Stimulated activated CD8-positive, alpha-beta memory T cell treated with anti-CD3 and anti-CD28 coated beads, Interleukin-2, amount 100 ng/mL, for 48 hours (primary cell): ENCODE results near the gene XPO6.
A peak's percentile ranks its signal among the peaks of the same experiment; 100 is the strongest.
"Not testable (repeated sequence)": the region's sequence is repeated elsewhere in the genome, so short reads cannot be mapped to it uniquely, and the experiment has no call there.

ENCODE experiments used
- DNase-seq, 2 donors: peaks; one replicate each; pipeline ENCODE4 v3.0.0-alpha.2; 2020; ENCODE audit warnings: low read depth in 2 of 2

Gene XPO6, protein sequence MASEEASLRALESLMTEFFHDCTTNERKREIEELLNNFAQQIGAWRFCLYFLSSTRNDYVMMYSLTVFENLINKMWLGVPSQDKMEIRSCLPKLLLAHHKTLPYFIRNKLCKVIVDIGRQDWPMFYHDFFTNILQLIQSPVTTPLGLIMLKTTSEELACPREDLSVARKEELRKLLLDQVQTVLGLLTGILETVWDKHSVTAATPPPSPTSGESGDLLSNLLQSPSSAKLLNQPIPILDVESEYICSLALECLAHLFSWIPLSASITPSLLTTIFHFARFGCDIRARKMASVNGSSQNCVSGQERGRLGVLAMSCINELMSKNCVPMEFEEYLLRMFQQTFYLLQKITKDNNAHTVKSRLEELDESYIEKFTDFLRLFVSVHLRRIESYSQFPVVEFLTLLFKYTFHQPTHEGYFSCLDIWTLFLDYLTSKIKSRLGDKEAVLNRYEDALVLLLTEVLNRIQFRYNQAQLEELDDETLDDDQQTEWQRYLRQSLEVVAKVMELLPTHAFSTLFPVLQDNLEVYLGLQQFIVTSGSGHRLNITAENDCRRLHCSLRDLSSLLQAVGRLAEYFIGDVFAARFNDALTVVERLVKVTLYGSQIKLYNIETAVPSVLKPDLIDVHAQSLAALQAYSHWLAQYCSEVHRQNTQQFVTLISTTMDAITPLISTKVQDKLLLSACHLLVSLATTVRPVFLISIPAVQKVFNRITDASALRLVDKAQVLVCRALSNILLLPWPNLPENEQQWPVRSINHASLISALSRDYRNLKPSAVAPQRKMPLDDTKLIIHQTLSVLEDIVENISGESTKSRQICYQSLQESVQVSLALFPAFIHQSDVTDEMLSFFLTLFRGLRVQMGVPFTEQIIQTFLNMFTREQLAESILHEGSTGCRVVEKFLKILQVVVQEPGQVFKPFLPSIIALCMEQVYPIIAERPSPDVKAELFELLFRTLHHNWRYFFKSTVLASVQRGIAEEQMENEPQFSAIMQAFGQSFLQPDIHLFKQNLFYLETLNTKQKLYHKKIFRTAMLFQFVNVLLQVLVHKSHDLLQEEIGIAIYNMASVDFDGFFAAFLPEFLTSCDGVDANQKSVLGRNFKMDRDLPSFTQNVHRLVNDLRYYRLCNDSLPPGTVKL

DNA sequence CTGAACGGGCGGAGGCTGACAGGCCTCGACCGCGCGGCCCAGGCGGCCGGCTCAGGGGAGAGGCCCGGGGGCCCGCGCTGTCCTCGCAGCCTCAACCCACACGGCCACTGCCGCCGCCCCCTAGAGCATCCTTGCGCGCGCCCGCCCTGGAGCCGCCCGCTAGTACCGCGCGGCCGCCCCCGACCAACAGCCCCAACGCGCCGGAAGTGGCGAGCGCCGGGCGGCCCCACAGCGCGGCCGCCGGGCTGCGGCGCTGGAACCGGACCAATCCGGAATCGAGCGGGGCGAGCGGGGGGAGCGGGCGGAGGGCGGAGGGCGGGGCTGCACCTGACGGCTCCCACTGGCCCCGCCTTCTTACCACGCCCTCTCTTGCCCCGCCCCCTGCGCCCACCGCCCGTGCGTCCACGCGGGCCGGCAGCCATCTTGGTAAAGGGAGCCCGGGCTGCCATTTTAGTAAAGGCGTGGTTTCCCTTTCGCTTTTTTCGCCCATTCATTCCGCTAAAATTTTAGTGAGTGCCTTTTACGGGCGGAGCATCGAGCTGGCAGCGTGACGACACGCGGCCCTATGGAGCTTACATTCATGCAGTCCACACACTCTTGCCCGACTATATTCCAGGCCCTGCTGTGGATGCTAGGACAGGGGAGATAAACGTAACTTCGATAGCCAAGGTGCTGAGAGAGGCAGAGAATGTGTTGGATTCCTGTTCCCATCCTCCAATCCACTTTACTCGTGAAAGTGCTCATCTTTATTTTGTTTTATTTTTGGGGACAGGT, at the start of gene XPO6:
Gene XPO6, minus strand, starts transcription at position 208 of the 774 bp plus-strand sequence. CDS start 597 bp downstream, outside the sequence.
- peak; percentile 98 to 99 for DNase-seq

DNA sequence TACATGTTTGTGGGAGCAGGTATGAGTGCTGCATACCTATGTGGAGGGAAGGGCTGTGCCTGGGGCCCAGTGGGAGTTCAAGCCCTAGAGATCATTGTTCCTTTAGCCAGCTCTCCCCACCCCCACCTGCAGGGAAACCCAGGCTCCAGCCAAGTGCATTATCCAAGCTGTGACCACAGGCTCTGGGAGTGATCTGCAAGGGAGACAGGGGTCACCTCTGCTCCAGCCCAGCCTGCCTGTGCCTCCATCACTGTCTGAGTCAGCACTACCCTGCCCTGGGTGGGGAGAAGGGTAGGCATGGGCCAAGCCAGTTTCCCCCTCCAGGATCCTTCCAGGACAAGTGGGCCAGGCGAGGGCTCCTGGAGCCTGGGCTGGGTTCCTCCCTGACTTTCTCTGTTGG, 48.4 kb upstream of the XPO6 start:
- no peak for DNase-seq

DNA sequence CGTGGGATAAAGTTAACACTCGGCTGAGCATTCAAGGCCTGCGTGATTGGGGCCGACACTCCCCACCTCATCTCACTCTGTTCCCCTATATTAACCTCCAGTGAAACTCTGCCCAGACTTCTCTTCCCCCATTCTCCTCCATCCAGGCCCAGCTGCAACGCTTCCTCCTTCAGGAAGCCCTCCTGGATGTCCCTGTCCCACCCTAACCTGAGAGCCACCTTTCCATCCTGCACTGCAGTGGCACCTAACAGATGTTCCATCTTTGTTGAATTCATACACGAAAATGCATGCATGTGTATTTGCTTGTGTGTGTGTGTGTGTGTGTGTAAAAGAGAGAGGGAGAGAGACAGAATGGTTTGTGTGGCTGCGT, 48.0 kb upstream of the XPO6 start:
- no peak for DNase-seq

DNA sequence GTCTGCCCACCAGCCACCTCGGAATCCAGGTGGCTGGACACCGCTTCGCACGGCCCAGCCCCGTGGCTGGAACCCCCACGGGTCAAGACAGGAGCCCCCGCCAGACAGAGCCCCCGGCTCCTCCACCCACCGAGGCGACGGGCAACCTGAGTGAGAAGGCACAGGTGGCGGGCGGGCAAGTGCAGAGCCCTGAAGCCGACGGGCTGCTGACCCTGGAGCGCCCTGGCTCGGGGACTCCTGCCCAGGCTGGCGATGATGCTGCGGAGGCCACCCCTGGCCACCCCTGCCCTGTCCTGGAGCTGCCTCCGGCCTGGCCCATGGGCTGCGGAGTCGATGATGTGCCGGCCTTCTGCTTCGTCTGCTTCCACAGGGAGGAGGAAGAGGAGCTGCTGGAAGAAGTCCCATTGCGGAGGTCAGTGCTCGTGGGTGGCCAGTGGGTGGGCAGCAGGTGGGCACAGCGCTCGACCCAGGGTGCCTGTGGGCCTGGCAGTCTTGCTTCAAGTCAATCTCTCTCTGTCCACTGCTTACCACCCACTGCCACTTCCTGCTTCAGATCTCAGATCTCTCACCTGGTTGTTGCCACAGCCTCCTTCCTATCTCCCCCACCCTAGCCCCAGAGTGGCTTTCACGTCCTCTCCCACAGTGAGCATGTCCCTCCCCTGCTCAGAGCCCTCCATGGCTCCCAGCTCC, 47.5 kb upstream of the XPO6 start:
- no peak for DNase-seq

DNA sequence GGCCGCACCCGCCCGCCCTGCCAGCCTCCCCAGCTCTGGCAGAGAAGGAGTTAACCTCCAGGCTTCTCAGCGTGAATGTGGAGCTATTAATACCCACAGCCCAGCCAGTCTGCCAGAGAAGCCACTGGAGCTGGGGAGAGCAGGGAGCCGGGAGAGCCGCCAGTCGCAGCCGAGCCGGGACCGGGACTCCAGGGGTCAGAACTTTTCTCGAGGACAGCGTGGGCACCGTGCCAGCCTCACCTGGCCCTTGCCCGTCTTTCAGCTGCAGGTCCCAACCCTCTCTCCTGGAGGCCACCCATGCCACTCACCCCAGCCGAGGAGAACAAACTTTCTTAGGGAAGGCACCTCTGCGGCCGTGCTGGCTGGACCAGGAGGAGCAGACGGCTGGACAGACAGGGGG, 46.8 kb upstream of the XPO6 start:
- no peak for DNase-seq

DNA sequence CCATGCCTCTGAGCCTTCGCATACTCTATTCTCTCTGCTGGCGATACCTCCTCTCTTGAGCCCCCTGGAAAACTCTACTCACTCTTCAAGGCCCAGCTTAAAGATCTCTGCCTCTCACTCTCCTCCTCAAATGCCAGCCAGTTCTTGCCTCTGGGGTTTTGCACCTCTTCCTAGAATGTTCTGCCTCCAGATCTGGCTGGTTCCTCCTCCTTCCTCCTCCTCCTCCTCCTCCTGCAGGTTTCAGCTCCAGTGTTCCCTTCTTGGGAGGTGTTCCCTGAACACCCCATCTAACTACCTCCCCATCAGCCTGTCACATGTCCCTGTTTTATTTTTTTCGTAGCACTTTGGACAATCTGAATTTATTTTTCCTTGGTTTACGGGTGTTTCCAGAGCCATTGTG, 45.5 kb upstream of the XPO6 start:
- DNase-seq, result no peak

DNA sequence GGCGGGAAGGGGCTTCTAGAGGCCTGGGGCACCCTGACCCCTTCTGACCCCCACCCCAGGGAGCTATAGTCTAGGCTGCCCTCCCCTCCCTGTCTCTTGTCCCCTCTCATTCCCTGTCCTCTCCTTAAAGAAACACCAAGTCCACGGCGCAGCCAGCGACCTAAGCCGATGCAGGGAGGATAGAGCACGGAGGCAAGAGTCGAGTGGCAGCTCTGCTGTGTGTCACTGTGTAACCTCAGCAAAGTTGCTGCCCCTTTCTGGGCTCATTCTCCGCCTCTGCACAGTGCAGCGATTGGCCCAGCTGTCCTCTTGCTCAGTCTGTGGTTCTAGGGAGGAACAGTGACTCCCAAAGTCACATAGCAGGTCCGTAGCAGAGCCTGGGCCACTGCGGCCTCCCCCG, 44.1 kb upstream of the XPO6 start:
- DNase-seq, result no peak

DNA sequence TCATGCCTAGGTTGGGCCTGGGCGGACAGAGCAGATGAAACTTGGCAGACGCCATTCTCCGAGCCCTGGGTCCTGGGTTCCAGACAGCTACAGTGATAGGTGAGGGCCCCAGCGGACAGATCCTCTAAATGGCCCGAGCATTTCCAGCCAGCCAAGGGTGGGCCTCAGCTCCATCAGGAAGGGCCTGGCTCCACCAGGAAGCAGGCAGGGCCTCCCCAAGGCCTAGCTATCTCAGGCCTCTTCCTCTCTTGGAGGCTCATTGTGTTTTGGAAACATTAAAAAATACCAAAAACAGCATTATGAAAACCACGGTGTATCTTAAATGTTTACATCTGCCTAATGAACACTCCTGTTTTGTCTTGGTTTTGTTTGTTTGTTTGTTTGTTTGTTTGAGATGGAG, 42.4 kb upstream of the XPO6 start:
- DNase-seq, result no peak

DNA sequence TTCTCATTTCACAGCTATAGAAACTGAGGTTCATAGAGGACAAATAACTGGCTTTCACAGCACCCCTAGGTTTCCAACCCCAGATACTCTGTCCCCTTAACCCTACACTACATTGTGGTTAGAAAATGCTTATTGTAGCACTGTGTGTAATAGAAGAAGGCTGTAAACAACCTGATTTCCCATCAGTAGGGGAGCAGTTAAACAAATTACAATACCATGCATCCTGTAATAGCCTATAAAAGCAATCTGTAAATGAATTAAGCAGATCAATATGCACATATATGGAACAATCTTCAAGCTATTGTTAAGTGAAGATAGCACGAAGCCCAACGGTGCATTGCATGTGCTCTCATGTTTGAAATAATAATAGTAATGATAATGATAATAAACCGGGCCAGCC, 39.2 kb upstream of the XPO6 start:
- DNase-seq, result no peak

DNA sequence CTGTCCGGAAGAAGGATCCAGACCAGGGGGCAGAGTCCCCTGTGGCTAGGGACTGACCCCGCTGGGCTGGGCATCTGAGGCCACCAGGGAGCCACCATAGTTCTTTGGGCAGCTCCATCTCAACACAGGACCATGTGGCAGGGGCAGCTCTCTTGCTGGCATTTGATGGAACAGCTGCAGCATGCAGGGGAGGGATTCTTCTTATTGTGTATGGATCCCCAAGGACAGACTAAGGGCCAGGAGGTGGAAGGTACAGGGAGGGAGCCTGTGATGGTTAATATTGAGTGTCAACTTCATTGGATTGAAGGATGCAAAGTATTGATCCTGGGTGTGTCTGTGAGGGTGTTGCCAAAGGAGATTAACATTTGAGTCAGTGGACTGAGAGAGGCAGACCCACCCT, 37.7 kb upstream of the XPO6 start:
- not testable (repeated sequence) for DNase-seq

DNA sequence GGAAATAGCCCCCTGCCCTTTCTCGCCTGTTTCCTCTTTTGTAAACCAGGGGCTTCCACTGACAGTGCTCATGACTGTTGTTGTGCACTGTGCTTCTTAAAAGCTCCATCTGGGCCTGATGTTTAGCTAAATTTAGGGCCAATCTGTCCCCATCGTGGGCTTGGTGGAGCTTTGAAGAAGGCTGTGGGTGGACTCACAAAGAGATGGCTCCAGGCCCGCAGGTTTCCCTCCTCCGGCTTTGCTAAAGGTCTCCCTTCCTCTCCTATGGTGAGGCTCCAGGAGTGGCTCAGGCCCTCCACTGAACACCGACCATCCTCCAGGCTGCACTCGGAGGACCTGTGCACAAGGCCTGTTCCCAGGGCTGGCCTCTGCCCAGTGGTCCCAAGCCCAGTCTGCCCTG, 30.2 kb upstream of the XPO6 start:
- no peak for DNase-seq

DNA sequence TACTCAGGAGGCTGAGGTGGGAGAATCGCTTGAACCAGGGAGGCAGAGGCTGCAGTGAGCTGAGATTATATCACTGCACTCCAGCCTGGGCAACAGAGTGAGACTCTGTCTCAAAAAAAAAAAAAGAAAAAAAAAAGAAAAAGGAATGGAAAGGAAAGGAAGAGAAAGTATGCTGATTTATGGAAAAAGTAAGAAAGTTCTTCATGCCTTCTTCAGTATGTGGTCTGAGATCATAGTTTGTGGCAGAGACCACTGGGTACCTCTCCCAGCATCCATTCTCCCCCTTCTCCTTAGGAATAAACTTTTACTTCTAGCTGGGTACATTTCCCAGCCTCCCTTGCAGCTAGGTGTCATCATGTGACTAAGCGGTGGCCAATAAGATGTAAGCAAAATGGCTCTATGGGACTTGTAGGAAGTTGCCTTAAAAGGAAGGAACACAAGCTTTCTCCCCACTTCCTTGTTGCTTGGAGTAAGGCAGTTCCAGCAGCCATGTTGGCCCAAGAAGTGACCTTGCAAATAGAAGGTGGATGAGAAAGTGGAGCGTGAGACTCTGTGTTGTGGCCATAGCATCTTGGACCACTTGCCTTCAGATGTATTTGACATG, 26.1 kb upstream of the XPO6 start:
- DNase-seq, result no peak

DNA sequence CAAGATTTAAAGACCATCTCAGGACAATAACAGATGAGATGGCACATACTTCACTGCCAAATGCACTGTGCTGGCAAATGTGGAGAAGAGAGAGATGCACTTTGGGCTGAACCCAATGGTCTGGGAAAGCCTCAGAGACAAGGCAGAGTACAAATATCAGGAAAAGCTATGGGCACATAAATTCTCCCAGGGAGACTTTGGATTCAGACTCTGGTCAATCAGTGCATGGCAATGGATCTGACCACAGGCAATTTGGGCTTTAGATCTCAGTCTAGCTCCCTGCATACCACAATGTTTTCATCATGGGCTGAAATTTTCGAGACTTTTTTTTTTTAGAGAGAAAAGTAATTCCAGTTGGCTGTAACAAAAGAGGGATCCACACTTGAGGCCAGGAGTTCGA, 20.0 kb upstream of the XPO6 start:
- DNase-seq, result no peak

DNA sequence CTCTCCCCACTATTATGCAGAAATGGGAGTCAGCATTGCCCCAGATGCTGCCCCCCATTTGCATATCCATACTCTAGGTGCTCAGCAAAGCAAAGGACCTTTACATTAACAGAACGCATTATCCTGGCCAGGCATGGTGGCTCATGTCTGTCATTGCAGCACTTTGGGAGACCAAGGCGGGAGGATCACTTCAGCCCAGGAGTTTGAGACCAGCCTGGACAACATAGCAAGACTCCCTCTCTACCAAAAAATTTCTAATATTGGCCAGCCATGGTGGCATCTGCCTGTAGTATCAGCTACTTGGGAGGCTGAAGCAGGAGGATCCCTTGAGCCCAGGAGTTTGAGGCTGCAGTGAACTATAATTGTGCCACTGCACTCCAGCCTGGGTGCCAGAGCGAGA, 12.1 kb upstream of the XPO6 start:
- DNase-seq, result not testable (repeated sequence)

DNA sequence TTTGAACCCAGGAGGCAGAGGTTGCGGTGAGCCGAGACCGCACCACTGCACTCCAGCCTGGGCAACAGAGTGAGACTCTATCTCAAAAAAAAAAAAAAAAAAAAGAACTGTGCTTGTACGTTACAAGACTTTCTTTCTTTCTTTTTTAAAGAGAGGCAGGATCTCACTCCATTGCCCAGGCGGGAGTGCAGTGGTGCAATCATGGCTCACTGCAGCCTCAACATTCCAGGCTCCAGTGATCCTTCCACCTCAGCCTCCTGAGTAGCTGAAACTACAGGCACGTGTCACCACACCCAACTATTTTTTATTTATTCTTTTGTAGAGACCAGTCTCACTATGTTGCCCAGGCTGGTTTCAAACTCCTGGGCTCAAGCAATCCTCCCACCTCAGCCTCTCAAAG, 8.0 kb upstream of the XPO6 start:
- DNase-seq, result not testable (repeated sequence)

DNA sequence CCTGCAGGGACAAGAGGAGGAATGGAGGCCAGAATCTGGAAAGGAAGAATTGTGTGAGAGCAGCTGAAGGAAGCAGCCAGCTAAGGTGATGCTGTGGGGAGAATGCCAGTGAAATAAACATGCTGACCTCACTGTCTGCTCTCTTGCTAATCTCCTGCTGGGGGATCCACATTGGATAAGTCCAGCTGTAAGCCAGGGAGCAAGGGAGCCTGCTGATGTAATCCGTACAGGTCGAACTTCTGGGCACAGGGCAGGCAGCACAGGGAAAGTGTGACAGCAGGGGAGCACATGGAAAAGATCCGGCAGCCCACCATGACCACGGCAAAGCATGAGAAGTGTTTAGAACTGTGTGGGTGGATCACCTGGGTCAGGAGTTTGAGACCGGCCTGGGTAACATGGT, 7.5 kb upstream of the XPO6 start:
- DNase-seq, result no peak

DNA sequence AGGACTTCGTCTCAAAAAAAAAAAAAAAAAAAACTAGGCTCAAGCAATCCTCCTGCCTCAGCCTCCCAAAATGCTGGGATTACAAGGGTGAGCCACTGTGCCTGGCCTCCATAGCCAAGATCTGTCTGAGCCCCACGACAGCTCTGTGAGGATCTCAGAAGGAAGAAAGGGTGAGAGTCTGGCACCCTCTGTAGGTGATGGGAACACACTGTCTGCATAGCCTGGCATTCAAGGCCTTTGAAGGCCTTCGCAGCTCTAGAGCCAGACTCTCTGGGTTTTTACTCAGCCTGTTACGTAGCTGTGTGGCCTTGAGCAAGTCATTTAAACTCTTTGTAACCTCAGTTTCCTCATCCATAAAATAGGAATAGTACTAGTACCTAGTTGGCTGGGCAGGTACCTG, 6.3 kb upstream of the XPO6 start:
- DNase-seq, result peak in 1 of 2 donors; percentile 23

DNA sequence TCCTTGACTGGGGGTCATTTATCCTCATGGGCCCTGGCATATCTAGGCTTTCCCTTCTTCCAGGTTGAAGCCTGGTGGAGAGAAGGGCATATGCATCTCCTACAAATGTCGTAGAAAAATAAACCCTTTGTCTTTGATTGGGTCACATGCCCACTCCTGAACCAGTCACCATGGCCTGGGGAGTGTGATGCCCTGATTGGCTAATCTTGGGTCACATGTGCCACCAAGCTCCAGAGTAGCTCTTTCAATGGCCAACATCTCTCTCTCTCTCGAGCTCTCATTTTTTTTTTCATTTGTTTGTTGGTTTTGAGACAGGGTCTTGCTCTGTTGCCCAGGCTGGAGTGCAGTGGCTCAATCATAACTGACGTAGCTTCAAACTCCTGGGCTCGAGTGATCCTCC, 5.6 kb upstream of the XPO6 start:
- DNase-seq, result no peak

DNA sequence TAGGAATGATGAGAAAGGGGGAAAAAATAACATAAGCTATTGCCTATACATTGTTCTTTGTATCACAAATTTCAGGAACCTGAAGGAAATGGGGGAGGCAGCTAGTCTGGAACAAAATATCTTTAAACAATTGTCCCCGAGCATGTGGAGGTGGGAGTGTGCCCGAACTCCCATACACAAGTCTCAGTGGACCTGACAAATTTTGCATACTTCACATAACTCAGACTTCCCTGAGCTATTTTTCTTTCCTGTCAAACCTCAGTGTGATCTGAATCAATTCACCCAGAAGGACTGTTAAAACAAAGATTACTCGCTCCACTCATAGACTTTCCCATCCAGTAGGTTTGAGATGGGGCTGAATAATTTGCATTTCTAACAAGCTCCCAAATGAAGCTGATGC, 1.6 kb upstream of the XPO6 start:
- no peak for DNase-seq

DNA sequence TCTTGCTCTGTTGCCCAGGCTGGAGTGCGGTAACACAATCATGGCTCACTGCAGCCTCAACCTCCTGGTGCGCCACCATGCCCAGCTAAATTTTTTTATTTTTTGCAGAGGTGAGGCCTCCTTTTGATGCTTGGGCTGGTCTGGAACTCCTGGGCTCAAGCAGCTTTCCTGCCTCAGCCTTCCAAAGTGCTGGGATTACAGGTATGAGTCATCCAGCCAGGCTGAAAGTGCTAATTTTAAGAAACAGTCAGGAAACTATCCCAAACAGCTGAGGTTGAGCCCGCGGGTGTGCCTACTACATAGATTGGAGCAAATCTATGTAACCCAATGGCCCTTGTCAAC, 738 bp upstream of the XPO6 start:
- no peak for DNase-seq
